Stimulated activated CD4-positive, alpha-beta T cell treated with anti-CD3 and anti-CD28 coated beads, Interleukin-12 subunit alpha, Interleukin-12 subunit beta, amount 100 ng/mL, for 24 hours (primary cell): Measurements from ENCODE around the gene BACH2.
"Not testable (repeated sequence)": the region's sequence is repeated elsewhere in the genome, so short reads cannot be mapped to it uniquely, and the experiment has no call there.

Source experiments
- DNase-seq, 2 experiments: peaks; one replicate each; pipeline ENCODE4 v3.0.0-alpha.2; 2020; ENCODE audit warnings: low read depth in 2 of 2

The BACH2 gene

GRCh38 chr6:90212274-90212673 lies 84.4 kb downstream of the BACH2 start:
- DNase-seq, result no peak

GRCh38 chr6:90209527-90209926 lies 87.1 kb downstream of the BACH2 start:
- no peak for DNase-seq

- not testable (repeated sequence) for DNase-seq
Measured at GRCh38 chr6:90208690-90209089, 88.0 kb downstream of the BACH2 start.

- DNase-seq, result no peak
Measured at GRCh38 chr6:90204327-90205056, 92.2 kb downstream of the BACH2 start.

- DNase-seq, result no peak
Measured at GRCh38 chr6:90203672-90204071, 93.0 kb downstream of the BACH2 start.

GRCh38 chr6:90202156-90202555 lies 94.5 kb downstream of the BACH2 start:
- no peak for DNase-seq

GRCh38 chr6:90199900-90200299 lies 96.7 kb downstream of the BACH2 start:
- DNase-seq, result no peak

GRCh38 chr6:90198758-90199425 lies 97.8 kb downstream of the BACH2 start:
- no peak for DNase-seq

GRCh38 chr6:90197854-90198496 lies 98.7 kb downstream of the BACH2 start:
- no peak for DNase-seq

- no peak for DNase-seq
Measured at GRCh38 chr6:90195094-90195829, 101.4 kb downstream of the BACH2 start.

GRCh38 chr6:90194371-90194841 lies 102.2 kb downstream of the BACH2 start:
- DNase-seq, result no peak

- DNase-seq, result no peak
Measured at GRCh38 chr6:90193359-90193758, 103.3 kb downstream of the BACH2 start.

GRCh38 chr6:90192857-90193256 lies 103.8 kb downstream of the BACH2 start:
- no peak for DNase-seq

GRCh38 chr6:90190752-90191395 lies 105.8 kb downstream of the BACH2 start:
- DNase-seq, result no peak

- no peak for DNase-seq
Measured at GRCh38 chr6:90190131-90190530, 106.5 kb downstream of the BACH2 start.

GRCh38 chr6:90187437-90188121 lies 109.1 kb downstream of the BACH2 start:
- no peak for DNase-seq

- DNase-seq, result no peak
Measured at GRCh38 chr6:90186637-90187371, 109.8 kb downstream of the BACH2 start.

GRCh38 chr6:90186026-90186425 lies 110.6 kb downstream of the BACH2 start:
- no peak for DNase-seq

GRCh38 chr6:90184334-90185298 lies 112.0 kb downstream of the BACH2 start:
- no peak for DNase-seq
